ENCODE data around the gene TIAM1.

- TF ChIP-seq HDAC2 (IDR thresholded peaks at IDR 0.05) (no peak), POLR2AphosphoS2 (conservative IDR thresholded peaks at IDR 0.05; ENCODE audit: low read length) (no peak), CBX2 (IDR thresholded peaks at IDR 0.05; ENCODE audit: borderline replicate concordance, low read depth) (no peak), POLR2A (IDR thresholded peaks at IDR 0.05; ENCODE audit: low read length) (no peak), EP300 (IDR thresholded peaks at IDR 0.05) (no peak), CTCF (IDR thresholded peaks at IDR 0.05) (no peak), EHMT2 (IDR thresholded peaks at IDR 0.05; ENCODE audit: low read depth) (no peak)
These were observed 92.0 kb downstream of the TIAM1 start for GRCh38 chr21:31252091-31252490.
